NCI-H82 treated with DMSO at 0.1 percent for 48 hours (cell line): ENCODE measurements around the gene CFAP20DC.
A peak's percentile ranks its signal among the peaks of the same experiment; 100 is the strongest.
"Not testable (repeated sequence)": the region's sequence is repeated elsewhere in the genome, so short reads cannot be mapped to it uniquely, and the experiment has no call there.

ENCODE experiments used
- DNase-seq: peaks from one replicate; lab custom pipeline; 2025; ENCODE audit not compliant: unreplicated experiment; lab: John Stamatoyannopoulos, UW

Gene CFAP20DC

DNA sequence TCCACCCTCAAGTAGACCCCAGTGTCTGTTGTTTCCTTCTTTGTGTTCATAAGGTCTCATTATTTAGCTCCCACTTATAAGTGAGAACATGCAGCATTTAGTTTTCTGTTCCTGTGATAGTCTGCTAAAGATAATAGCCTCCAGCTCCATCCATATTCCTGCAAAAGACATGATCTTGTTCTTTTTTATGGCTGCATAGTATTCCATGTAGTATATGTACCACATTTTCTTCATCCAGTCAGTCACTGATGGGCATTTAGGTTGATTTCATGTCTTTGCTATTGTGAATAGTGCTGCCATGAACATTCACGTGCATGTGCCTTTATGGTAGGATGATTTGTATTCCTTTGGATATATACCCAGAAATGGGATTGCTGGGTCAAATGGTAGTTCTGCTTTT is 82.0 kb downstream of the CFAP20DC start:
- DNase-seq = not testable (repeated sequence)

DNA sequence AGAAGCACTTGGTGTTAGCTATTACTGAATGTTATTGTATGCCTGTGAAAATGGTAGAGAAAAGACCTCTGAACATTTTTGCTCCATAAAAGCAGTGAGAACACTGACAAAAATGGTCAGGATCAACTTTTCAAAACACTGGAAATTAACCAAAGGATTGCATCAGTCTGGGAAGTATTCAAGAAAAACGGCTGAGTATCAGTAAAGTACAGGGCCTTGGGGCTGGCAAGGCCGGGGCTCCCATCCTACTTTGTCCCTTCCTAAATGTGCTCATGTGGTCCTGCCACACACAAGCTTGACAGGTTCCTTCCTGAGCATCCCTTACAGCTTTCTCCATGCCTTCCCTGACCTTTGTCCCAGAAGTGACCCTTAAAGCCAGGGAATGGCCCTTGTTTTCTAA is 84.0 kb downstream of the CFAP20DC start:
- no peak for DNase-seq

DNA sequence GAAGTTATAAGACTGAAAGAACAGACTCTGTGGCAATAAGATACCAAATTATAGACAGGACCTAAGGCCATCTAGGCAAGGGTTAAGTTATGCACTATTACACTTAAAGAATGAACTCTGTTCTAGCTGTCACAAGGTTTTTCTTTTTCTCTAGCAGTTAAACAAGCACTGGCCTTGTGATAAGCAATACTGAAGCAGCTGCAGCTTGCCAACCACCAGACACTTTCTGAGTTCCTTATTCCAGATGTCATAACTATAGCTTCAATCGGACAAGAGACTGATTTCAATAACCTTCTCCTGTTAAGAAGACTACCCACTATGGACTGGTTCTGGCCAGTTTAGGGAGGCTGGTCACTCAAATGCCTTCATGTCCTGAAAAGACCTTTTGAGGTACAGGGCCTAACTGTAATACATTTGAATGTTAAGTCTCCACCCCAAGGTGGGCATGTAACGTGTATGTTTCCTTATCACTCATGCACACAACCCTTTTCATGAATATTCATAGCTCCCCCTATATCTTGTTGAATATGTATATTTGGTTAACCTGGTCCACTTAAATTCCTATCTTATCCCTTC is 85.8 kb downstream of the CFAP20DC start:
- DNase-seq = no peak

DNA sequence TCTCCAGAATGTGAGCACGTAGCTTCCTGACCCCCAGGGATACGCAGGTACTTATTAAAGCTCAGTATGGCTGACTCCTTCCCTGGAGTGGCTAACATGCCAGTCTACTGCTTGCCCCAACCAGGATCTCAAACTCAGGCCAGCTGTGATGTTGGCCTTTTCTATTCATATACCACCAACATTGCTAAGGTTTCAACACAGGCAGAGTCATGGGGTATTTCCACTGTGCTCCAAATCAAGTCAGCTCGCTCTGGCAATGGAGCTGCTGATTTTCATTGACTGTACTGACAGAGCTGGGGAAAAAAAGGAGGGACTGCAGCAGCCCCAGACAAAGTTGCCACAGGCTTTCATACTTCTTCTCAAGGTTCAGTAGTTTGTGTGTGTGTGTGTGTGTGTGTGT is 87.0 kb downstream of the CFAP20DC start:
- DNase-seq = no peak

DNA sequence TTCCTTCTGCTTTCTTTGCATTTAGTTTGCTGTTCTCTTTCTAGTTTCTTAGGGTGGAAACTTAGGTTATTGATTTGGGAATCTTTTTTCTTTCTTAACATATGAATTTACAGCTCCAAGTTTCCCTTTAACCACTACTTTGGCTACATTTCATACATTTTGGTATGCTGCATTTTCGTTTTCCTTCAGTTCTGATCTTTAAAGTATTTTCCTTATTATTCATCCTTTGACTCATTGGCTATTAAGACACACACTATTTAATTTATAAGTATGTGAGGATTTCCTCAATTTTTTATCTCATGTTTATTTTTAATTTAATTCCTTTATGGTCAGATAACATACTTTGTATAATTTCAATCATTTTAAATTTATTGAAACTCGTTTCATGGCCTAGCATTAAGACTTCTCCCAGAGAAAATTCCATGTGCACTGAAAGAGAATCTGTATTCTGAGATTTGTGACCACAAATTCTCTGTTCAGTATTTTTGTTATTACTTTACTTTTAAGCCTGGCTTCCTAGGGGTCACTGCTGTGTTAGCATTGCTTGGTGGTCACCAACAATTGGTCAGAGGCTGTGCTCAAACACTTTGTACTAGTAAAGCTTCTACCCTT is 87.7 kb downstream of the CFAP20DC start:
- no peak for DNase-seq

DNA sequence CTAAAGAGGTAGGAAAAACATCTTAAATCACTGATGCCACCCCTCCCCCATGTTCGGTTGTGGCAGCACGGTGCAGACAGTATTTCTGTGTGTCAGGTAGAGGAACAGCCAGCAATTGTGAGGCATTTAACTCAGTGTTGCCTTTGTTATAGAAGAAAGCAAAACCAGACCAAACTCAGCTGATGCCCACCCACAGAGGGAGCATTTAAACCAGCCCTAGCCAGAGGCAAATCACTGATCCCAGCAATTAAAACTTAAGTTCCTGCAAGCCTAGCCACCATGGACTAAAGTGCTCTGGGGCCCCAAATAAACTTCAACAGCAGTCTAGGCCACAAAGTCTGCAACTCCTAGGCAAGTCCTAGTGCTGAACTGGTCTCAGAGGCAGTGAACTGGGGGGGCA is 94.5 kb downstream of the CFAP20DC start:
- DNase-seq = no peak

DNA sequence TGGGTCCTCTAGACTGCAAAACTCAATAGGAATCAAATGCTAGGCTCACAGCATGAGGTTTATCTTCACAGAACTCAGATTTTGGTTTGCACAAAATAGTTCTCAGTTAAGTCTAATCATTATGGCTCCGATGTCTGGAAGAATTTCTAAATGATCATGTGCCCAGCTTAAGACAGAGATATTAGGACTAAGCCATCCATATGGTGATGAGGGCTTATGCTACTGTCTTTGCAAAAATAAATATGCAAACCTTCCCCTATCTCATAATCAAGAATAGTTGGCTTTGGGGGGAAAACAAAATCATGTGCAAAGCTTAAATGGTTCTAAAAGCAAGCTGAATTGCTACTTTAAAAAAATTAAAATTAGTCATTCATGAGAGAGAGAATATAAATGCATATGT is 96.5 kb downstream of the CFAP20DC start:
- DNase-seq = no peak

DNA sequence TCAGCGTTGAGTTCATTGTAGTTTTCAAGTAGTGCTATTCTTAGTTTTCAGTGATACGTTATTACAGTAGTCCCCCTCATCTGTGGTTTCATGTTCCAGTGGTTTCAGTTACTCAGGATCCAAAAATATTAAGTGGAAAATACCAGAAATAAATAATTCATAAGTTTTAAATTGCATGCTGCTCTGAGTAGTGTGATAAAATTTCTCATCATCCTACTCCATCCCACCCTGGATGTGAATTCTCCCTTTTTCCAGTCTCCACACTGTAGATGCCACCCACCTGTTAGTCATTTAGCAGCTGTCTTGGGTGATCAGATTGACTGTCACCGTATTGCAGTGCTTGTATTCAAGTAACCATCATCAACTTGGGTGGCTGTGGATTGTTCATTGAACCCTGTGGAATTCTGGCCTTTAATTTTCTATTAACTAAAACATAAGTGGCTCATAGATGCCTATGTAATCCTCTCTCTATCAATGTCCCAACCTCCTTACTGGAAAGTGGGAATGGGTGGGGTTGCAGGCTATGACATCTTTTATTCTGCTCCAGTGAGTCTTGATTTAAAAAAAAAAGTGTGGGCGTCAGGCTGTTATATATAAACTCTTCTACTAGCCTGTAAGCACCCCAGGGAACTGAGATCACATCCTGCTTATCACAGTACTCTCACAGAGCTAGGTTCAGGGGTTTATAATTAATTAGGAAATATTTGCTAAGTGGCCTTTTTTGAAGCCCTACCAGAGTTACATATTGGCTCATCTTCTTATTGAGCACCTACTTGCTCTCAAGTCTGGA is 97.5 kb downstream of the CFAP20DC start:
- DNase-seq = no peak

DNA sequence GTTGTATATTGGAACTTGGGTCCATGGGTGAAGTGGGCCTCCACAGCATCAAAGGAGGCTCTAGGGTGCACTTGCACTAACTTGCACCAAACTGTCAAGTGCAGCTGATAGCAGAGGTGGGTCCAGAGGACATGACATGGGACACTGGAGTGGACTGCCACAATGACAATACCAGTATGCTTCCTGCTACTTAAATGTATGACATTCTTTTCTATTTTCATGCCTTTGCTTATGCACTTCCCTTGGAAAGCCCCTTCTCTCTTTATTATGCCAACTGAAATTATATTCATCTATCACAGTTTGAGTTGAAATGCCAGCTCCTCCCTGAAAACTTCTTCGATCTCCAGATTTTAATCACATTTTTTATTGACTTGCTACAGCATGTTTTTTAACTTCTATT is 101.8 kb downstream of the CFAP20DC start:
- no peak for DNase-seq

DNA sequence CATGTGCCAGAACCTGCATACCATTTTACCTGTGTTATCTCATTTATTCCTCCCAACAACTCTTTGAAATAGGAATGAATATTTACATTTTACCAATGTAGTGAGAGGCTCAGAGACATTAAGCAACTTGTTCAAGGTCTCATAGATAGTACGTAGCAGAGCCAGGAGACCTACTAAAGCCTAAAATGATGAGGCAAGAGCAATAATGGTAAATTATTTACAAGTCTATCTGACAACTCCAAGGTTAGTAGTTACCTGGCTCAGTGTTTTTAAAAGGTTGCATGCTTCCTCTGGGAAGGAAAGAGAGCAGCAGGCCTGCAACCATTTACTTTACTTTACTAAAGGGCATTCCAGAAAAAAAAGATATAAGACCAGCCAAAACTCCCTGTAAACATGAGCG is 103.0 kb downstream of the CFAP20DC start:
- no peak for DNase-seq

DNA sequence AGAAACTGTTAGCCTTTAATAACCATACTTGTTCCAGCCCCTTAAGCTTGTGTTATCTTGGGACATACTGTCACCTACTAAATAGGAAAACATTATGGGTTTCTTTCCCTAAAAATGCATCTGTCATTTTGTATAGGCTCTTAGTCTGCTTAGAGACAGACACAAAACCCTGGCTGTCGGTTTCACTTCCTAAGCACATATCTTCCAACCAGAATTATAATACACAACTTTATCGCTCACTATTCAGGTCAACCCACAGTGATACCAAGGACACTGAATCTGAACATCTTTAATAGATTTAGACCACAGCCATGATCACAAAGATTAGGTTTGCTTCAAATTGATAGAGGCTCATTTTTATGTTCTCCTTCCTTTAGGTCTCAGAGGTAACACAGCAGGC is 111.8 kb downstream of the CFAP20DC start:
- DNase-seq = no peak

DNA sequence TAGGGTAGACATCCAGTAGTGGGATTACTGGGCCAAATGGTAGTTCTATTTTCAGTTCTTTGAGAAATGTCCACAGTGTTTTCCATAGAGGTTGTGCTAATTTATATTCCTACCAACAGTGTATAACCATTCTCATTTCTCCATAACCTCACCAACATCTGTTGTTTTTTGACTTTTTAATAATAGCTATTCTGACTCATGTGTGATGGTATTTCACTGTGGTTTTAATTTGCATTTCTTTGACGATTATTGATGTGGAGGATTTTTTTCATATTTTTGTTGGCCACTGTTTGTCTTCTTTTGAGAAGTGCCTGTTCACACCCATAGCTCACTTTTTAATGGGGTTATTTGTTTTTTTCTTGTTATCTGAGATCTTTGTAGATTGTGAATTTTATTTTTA is 125.2 kb downstream of the CFAP20DC start:
- no peak for DNase-seq

DNA sequence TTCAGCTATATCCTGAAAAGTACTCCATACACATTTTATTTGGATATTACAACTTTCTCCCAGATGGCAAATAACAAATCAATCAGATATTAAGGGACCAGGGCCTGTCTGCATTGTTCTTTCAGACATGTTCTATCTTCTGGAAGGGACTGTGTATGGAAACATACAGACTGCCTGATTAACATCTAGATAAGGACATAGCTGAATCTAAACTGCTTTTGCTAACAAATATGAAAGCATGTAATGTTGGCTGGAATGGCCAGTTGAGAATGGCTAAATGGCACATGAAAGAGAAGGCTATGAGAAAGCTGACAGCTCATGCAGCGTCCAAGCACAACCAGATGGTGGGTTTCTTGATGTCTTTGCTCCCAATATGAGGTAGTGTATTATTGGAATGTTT is 149.4 kb downstream of the CFAP20DC start:
- DNase-seq = no peak

DNA sequence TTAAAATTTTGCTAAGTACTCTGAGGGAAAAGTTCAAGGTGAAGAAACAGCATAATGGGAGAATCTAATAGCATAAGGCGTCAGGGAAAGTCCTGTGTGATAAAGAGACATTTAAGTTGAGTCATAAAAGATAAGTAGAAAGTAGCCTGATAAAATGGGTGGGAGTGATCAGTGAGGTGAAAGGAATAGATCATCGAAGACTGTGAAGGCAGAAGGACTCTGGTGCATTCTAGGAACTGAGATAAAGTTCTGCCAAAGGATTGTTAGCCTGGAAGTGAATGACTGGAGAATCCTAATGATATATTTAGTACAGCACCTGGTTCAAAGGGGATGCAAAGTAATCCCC is 149.9 kb downstream of the CFAP20DC start:
- DNase-seq = peak; percentile 90

DNA sequence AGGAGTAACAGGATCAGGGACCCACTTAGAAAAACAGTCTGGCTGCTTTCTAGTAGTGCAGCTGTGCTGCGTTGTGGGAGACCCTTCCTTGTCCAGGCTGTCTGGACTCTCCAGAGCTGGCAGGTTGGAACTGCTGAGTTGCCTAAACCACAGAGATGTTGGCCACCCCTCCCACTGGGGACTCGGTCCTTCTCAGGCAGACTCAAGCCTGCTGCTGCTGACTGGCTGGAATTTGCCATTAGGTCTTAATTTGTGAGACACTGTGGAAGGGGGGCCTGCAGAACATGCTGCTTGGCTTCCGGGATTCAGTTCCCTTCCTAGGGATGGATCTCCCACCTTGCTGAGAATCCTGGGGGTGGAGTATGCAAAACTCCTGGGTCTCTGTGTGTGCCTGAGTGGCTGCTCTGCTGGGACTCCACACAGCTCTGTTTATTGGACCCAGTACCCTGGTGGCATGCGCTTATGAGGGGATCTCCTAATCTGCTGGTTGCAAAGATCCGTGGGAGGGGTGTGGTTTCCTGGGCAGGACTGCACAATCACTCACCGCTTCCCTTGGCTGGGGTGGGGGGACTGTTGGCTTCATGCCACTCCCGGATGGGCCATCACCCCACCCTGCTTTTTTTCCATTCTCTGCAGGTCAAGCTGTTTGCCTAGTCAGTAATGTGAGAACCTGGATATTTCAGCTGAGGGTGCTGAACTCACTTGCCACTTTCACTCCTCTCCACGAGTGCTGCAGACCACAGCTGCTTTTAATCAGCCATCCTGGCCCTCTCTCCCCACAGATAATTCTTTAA is 150.5 kb downstream of the CFAP20DC start:
- DNase-seq = peak; percentile 63

DNA sequence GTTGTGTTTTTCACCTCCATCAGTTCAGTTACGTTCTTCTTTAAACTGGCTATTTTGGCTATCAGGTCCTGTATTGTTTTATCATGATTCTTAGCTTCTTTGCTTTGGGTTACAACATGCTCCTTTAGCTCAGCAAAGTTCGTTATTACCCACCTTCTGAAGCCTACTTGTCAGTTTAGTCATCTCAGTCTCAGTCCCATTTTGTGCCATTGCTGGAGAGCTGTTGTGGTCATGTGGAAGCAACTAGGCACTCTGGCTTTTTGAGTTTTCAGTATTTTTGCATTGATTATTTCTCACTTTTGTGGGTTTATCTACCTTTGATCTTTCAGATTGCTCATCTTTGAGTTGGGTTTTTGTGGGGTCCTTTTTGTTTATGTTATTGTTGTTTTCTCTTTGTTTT is 151.3 kb downstream of the CFAP20DC start:
- DNase-seq = no peak

DNA sequence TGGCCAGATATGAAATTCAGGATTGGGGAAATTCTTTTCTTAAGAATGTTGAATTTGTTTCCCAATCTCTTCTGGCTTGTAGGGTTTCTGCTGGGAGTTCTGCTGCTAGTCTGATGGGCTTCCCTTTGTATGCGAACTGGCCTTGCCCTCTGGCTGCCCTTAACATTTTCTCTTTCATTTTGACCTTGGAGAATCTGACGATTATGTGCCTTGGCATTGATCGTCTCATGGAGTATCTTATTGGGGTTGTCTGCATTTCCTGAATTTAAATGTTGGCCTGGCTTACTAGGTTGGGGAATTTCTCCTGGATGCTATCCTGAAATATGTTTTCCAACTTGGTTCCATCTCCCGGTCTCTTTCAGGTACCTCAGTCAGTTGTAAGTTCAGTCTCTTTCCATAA is 152.2 kb downstream of the CFAP20DC start:
- no peak for DNase-seq

DNA sequence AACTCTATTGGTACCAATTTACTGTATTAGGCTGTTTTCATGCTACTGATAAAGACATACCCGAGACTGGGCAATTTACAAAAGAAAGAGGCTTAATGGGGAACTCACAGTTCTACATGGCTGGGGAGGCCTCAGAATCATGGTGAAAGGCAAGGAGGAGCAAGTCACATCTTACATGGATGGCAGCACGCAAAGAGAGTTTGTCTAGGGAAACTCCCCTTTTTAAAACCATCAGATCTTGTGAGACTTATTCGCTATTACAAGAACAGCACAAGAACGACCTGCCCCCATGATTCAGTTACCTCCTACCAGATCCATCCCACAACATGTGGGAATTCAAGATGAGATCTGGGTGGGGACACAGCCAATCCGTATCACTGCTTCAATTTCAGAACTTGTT is 154.1 kb downstream of the CFAP20DC start:
- DNase-seq = not testable (repeated sequence)

DNA sequence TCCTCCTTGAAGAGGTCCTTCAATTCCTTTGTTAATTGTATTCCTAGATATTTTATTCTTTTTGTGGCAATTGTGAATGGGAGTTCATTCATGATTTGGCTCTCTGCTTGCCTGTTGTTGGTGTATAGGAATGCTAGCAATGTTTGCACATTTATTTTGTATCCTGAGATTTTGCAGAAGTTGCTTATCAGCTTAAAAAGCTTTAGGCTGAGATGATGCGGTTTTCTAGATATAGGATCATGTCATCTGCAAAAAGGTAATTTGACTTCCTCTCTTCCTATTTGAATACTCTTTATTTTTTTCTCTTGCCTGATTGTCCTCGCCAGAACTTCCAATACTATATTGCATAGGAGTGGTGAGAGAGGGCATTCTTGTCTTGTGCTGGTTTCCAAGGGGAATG is 157.3 kb downstream of the CFAP20DC start:
- DNase-seq = not testable (repeated sequence)

DNA sequence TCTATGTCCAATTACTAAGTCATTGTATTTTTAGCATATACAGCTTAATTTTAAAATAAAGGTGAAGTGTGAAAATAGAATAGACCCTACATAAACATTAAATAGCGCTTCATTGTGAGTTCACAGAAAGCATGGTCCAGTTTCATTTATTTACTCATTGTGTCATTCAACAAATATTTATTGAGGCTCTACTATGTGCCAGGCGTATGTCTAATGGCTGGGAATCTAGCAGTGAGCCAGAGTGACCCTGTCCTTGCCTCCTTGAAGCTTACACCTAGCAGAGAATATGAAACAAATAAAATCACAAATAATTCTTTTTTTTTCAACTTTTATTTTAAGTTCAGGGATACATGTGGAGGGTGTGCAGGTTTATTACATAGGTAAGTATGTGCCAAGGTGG is 161.7 kb downstream of the CFAP20DC start:
- no peak for DNase-seq

DNA sequence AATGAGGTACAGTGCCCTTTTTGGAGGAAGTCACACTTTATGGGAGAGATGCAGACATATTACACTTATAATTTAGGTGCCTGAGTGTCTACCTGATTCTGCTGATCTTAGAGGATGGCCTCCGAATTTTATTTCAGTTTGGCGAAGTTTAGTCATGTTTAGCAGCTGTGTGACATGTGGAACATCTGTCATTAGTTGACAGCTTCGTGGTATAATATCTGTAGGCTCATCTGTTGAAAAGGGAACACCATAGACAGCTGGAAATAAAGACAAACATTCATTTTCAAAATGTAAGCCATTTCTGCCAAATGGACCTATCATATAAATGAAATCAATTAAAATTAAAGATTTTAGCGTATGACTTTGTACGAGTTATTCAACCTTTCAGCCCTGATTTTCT is 165.4 kb downstream of the CFAP20DC start:
- DNase-seq = no peak

DNA sequence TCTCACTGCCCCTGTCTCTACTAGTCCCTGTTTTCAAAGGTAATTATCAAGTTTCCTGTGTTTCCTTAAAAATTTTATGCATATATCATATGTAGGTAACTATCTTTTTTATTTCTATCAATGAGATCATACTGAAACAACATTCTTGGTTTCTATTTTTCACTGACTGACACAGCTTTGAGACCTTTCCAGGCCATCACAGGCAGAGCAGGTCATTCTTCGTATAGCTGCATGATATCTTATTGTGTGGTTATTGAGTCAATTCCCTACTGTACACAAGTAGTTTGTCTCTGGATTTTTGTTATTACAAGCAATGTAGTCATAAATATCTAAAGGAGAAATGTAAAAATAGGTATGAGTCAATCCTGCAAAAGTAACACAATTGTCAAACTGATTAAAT is 169.6 kb downstream of the CFAP20DC start:
- DNase-seq = no peak
